Uterus (tissue), 2 donors: Measurements from ENCODE around the gene ZNF330.

Experiments used
- POLR2A ChIP-seq, 2 donors: fragments of 450-650 bp; IDR thresholded peaks; one replicate each; pipeline ENCODE4 v1.6.1; 2016; ENCODE audit warnings: antibody characterized with exemption in 2 of 2, mild to moderate bottlenecking in 1 of 2, moderate library complexity in 1 of 2
- TF ChIP-seq, protein P1 (sequence below), 4 experiments: fragments of 200-600 bp in 2 of 4; fragments of 450-650 bp in 2 of 4; sonication (generic) in 2 of 4; IDR thresholded peaks; one replicate each; pipeline ENCODE4 v1.5.1; 2016 to 2019; ENCODE audit warnings: antibody characterized with exemption in 4 of 4, mild to moderate bottlenecking in 2 of 4, moderate library complexity in 1 of 4

- TF ChIP-seq, protein P1, sequence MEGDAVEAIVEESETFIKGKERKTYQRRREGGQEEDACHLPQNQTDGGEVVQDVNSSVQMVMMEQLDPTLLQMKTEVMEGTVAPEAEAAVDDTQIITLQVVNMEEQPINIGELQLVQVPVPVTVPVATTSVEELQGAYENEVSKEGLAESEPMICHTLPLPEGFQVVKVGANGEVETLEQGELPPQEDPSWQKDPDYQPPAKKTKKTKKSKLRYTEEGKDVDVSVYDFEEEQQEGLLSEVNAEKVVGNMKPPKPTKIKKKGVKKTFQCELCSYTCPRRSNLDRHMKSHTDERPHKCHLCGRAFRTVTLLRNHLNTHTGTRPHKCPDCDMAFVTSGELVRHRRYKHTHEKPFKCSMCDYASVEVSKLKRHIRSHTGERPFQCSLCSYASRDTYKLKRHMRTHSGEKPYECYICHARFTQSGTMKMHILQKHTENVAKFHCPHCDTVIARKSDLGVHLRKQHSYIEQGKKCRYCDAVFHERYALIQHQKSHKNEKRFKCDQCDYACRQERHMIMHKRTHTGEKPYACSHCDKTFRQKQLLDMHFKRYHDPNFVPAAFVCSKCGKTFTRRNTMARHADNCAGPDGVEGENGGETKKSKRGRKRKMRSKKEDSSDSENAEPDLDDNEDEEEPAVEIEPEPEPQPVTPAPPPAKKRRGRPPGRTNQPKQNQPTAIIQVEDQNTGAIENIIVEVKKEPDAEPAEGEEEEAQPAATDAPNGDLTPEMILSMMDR (IDR thresholded peaks at IDR 0.05), result no peak
- TF ChIP-seq POLR2A (IDR thresholded peaks at IDR 0.05), result no peak
Observed at GRCh38 chr4:141233673-141234072, 13.0 kb downstream of the ZNF330 start.
